NCI-H1694 (cell line): Measurements from ENCODE around the gene SORCS2.

Source experiments
- DNase-seq: peaks from one replicate; lab custom pipeline; 2025; lab: John Stamatoyannopoulos, UW

Gene SORCS2

DNA sequence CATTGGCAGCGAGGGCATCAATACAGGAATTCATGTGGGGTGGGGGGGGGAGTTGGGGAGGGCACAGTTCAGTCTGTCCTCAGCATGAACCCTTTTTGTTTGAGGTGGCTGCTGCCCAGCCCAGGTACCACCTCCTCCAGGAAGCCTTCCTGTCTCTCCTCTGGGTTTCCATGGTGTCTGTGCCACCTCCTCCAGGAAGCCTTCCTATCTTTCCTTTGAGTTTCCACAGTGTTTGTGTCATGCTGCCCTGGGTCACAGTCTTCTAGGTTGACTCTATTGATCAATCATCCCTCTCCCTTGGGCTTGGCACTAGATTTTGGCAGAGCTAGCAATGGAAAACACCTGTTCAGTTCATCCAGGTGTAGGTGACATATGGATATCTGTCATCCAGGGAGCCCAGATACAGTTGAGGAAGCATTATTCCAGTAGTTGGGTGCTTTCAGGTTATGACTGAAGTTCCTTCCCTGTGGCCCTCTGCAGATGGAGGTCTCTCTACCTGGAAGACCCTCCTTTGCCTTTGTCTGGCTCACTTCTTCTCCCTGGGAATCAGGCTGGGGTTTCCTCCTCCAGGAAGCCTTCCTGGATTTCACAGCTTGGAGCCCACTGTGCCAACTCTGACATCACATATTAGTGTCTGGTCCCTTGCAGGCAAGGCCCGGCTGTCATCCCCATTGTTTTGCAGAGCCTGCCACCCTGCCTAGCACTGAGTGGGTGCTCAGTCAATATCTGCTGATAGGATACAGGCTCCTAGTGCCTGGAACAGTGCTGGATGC is 96.6 kb downstream of the SORCS2 start:
- DNase-seq, result no peak

DNA sequence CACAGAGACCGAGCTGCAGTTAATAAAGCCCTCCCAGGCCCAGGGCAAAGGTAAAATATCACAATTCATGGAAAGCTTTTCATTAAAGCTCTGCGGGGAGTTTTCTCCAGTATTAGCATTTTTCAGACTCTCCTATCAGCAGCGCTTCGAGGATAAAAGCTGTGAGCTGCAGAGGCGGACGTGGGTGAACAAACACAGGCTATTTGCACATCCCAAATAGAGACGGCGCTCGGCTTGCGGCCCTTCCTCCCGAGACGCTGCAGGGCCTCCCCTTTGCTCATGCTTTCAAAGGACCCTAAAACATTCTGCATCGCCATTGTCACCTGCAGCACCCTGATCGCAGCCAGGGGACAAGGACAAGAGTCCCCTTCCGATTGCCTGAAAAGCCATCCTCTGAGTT is 97.3 kb downstream of the SORCS2 start:
- DNase-seq, result no peak

DNA sequence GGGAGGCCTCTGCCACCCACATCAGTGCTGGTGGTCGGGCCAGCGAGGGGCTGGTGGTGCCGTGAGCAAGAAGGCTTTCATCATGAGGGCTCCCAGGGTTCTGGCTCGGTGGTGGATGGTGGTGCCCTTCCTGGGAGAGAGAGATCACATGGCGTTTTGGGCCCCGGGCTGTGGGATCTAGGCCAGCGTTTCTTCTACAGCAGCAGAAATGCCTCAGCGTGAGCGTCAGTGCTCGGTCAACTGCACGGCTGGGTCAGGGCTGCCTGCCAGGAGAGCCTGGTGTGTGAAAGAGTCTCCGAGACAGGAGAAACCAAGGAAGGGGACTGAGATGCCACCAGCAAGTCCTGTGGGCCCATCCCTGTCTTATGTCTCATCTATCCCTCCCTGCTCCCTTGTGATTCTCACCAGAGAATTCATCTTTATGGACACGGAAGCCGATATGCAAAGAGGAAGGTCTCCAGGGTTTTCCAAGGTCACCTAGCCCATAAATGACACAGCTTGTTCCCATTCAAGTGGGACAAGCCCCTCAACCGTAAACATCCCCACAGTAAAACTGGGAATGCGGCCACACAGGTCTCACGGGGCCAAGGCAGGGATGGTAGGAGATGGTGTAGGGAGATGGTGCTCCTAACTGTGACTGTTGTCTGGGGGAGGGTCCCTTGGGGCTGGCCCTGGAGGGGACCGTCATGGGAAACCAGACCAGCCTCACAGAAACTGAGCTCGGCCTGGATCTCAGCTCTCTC is 99.2 kb downstream of the SORCS2 start:
- DNase-seq, result no peak

DNA sequence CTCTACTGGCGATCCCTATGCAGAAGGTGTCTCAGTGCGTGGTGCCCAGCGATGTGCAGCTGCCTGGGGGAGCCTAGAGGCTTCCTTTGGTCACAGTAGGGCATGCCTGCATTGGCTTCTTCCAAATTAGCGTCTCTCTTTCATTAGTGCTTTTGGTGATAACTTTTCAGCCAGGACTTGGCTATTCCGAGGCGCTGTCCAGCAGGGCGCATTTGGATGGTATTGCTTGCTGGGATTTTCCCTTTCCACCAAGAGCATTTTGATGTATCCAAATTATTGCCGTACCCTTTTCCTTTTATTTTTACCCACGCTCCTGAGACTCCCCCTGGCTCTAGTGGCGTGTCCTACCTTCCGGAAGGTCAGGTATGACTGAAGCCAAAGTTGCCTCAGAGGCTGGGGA is 101.4 kb downstream of the SORCS2 start:
- no peak for DNase-seq

DNA sequence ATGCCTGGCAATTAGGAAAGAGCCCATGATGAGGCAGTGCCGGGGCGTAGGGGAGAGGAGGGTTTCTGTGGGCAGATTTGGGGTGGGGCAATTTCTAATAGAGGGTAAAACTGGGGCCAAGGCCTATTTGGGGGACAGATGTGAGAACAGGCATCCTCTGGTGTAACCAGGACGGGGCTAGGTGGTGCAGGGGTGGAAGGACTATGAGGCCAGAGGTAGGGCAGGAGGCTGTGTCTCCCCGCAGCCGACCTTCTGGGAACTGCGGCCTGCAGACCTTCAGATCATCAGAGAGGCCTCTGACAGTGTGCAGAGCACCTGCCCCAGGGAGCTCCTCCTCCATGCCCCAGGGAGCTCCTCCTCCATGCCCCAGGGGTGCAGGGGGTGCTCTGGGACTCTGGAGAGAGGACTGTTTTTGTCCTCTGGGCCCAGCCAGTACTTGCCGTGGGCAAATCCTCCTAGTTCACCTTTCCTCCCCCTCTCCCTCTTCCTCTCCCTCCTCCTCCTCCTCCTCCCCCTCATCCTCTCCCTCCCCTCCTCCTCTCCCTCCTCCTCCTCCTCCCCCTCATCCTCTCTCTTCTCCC is 101.9 kb downstream of the SORCS2 start:
- DNase-seq, result no peak

DNA sequence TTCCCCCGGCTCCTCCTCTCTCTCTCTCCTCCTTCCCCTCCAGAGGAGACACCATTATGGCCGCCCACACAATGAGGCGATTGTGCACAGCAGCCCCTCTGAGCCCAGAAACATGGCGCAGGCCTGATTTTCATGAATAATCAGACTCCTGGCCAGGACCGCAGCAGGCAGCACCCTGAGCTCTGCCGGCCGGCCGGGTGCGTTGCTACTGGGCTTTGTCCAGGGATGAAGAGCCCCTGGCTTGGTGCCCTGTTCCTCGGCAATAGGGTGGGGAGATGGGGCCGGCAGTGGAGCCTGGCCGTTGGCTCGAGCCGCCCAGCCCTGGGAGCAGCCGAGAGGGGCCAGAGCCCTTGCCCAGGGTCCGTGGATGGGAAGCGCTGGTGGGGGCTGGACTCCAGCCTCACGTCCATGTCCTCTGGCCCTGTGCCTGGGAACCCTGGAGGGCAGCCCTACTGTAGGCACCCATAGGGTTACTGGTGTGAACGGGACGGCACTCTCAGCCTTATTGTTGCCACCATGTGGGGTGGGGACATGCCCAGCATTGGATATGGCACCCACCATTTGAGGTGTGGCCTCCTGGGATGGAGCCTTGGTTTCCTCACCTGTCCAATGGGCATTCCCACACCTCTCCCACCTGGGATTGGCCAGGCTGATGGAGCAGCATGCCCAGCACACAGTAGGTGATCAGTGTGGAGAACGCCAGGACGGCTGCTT is 103.0 kb downstream of the SORCS2 start:
- DNase-seq, result no peak

DNA sequence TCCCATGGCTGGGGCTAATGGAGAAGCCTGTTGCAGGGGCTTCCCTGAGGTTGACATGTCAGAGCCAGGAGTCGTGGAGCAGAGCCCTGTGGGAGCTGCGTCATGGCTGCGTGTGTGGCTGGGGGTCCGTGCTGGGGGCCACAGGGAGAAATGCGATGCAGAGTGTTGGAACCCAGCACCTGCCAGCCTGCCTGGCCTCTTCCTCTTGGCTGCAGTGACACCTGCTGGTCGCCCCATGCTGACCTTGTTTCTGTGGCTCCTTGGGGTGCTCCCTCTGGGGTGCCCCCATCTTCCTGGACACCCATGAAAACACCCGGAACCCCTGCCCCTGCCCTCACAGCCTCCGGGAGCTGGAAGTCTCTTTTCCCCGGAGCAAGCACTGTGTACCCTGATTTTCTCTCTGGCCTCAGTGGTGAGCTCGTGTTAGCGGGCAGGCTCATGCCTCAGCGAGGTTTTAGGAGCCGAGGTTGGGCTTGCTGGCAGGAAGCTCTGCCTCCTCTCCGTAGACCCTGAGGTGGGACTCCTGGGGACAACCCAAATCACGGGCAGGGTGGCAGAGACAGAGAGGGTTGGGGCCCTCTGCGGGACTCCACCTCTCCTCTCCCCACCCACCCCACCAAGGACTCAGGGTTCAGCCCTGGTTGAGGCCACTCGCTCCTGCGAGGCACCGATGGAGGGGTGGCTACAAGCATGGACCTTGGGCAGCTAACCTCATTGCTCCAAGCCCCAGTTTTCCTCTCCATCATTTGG is 103.7 kb downstream of the SORCS2 start:
- DNase-seq, result no peak

DNA sequence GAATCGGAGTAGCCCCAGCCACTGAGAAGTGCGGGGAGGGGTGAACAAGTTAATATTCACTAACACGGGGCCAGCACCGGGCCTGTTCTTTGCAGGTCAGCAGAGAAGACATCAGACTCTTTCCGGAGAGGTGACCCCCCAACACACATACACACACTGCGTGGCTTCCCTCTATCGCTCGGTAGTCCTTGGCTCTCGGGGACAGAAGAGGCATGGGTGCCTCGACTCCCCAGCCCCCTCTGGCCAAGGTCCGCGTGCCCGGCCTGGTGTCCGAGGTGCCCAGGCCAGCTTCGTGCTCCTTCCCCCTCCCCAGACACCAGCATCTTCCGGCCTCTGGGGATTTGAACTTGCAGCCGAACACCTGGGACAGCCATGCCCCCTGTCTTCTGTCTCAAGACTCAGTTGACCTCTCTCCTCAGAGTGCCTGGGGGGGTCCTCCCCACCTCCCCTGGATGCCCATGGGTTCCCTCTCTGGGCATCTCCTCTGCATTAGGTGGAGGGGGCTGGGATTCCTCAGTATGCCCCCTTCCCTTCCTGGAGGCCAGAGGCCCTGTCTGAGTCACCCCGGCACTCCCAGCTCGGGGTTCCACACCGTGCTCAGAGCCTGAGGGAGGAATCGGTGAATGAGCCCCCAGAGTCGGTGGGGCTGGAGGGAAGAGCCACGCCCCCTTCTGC is 104.5 kb downstream of the SORCS2 start:
- DNase-seq, result no peak

DNA sequence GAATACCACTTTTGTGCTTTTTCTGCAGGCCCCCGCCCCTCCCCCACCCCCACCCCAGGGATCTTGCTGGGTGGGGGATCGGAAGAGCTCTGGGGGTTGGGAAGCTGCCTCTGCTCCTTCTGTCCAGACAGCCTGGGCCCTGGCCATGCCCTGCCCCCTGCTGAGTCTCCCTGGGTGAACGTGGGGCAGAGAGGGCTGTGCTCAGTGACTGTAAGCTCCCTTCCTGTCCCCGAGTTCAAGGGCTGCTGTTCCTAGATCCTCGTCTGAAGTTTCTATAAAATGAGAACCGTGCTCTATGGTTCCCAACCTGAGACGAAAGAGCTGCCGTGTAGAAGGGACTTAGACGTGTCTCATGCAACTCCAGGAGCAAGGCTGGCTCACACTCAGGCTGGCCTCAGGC is 105.0 kb downstream of the SORCS2 start:
- no peak for DNase-seq

DNA sequence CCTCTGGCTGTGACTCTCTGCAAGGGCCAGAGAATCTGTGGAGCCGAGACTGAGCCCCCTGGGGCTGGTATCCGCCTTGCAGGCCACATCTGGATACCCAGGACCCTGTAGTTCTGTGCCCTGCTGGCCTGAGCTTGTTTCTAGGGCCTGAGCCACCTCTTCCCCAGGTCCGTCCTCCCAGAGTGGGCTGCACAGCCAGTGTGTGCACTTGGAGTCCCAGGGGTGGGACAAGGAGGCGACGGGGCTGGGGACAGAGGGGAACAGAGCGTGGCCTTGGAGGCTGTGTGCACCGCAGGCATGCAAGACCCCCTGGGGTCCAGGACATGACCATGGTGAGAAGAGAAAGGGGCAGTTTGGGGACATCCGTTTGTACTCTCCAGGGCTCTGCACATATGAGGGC is 105.5 kb downstream of the SORCS2 start:
- DNase-seq, result no peak

DNA sequence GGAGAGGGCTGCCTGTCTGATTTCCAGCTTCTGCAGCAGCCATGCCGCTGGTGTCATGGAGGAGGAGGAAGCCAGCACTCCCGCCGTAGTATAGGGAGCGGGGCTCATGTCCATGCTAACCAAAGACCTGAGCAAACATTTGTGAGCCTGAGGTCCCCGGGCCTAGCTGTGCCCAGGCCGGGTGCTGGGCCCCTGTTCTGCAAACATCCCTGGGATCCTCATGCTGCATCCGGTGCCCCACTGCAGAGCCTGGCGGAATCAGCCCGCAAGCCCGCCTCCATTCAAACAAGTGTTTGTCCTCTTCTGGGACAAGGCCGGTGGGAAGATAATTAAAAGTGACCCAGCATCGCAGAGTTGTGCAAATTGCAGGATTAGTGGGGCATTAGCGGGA is 106.3 kb downstream of the SORCS2 start:
- no peak for DNase-seq

DNA sequence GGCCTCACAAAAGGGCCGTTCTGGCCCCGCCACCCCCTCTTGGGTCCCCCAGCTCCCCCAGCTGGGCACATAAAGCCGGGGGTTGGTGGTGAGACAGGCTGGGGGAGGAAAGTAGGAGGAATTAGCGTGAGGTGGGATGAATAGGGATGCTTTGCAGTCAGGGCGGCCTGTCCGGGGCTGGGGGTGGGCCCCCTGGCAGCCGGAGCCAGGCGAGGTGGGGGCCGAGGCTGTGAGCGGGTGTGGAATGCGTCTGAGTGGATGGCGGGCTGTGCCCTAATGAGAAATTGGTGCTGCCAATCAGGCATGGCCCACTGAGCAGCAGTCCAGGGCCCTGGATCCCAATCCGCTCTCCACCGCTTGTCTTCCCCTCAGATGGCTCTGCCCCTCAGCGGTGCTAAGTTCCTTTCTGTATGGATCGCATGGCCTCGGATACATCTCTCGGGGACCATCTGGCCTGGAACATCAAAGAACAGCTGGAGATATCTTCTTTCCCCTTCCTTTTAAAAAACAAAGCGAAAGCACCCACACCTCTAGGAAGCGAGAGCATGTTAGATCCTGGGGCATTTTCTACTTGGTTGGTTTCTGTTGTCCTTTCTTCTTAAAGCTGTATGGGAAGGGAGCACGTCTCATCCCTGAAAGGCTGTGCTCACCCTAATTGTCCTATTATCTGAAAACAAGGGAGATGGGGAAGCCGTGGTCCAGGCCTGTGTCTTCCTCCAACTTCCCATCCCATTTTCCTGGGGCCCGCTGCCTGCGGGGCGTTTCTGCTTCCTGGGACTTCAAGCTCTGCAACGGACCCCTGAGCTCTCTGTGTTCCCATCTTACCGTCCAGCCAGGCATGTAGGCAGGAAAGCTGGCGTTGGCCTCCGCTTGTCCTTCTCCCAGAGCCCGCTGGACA is 106.9 kb downstream of the SORCS2 start:
- DNase-seq, result no peak

DNA sequence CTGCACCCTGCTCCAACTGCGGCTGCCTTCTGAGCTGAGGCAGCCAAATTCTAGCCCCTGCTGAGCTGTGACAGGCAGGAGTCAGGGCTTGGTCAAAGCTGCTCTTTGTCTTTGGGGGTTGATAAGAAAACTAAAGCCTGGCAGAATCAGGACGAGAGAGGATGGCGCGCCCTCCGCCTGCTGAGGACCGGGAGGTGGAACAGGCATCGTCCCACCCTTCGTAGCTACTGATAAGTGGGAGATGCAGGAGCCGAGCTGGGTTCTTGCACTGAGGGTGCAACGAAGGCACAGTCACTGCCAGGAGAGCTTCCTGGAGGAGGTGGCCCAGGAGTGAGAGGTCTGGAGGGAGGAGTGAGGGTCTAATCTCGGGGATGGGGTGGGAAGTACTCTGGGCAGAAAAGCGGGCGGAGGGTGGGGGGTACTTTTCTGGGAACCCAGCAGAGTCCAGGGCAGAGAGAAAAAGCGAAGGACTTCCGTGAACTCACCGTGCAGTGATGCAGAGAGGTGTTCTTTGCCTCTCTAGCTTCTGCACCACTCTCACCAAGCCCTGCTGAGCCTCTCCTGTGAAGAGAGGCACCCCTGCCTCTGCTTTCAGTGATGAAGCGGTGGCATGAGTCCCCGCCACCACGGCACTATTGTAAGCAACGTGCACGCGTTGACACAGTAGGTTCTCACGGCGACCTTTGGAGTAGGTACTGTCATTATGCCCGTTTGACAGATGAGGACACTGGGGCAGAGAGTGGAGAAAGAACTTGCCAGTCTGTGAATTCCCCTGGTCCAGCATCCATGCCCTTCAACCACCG is 107.8 kb downstream of the SORCS2 start:
- DNase-seq, result no peak

DNA sequence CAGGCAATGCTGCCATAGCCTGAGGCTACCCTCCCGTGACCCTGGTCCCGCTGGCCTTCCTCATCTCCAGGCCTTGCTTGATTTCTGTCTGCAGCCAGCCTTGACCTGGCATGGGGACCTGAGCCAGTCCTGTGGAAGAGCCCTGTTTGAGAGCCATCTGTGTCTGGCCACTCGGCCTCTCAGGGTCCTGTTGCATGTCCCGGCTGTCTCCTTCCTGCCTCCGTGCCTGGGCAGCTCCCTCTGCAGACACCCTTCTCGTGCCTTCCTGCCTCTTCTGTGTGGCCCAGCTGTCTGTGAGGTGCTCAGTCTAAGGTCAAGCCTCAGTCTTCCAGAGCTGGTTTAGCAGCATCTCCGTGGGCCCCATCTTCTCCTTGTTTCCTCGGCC is 108.4 kb downstream of the SORCS2 start:
- no peak for DNase-seq

DNA sequence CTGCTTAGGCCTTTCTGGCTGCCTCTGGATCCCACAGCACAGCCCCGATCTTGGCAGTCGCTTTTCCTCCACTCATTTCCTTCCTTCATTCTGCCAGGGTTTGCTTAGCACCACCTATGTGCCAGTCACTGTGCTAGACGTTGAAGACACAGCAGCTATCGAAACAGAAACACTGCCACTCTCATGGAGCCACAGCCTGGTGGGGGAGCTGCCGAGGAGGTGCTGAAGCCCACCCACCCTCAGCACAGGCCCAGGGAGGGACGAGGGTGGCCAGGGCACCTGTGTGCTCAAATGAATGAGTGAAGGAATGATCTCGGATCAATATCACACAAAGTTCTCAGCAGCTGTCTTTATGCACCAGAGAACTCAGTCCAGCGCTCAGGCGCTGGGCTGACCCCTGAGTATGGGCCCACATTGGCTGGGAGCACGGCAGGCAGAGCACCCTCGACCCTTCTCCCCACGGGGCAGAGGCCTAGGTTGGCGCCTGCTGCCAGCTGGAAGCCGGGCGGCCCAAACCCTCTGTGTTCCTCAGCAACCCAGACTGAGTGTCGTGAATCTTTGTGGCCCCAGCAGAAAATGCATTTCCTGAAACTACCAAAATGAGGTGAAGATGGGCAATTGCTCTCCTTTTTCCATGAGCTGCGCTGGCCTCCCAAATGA is 108.9 kb downstream of the SORCS2 start:
- no peak for DNase-seq

DNA sequence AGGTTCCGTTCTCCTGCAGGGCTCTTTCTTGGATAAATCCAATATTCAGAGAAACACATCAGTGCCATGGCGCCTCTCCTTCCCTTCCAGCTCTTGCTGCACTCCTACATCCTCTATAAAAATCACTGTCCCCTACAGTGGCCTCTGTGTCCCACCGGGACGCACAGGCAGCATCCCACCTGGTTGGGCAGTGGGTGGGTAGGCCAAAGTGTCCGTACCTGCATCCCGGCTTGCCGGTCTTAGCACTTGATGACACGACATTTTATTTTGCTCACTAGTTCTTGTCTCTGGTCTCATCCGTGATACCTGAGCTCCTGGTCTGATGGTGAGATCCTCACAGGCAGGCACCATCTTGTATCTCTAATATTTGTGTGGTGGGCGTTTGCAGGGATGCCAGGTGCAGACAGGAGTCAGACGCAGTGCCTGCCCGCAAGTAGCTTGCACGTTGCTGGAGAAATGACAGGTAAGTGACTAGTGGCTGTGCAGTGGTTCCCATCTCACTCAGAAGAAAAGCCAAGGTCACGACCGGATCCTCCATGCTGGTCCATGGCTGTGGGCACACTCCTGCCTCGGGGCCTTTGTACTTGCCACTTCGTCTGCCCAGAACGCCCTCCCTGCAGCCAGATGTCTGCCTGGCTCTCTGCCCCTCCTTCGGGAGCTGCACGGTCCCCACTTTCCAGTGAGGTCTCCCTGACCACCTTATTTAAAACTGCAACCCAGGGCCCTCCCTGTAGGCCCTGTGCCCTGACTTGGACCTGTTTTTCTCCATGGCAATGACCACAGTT is 109.7 kb downstream of the SORCS2 start:
- no peak for DNase-seq

DNA sequence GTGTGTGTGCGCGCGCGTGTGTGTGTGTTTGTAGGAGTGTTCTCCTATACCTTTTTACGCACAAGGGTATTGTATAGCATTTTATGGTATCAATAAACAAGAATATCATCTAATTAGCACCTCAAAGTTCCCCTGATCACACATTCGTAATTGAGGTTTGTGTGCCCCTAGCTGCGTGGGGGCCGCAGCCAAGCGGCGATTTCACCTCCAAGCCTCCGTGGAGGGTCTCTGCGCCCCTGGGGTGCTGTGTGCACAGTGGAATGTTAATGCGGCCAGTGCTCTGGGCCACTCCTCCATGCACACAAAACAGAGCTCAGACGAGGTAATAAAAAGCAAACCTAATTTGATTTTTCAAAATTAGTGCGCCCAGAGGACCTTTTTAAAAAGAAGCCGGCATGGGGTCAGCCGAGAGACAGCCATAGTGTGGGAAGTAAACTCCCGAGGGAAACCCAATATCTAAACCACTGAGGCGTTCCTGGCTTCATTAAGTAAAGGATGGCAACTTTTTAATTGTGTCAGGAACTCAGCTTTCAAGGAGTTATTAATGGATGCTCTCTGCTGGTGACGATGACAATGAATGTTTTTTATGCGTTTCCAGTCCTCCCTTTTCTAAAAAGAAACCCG is 110.6 kb downstream of the SORCS2 start:
- no peak for DNase-seq

DNA sequence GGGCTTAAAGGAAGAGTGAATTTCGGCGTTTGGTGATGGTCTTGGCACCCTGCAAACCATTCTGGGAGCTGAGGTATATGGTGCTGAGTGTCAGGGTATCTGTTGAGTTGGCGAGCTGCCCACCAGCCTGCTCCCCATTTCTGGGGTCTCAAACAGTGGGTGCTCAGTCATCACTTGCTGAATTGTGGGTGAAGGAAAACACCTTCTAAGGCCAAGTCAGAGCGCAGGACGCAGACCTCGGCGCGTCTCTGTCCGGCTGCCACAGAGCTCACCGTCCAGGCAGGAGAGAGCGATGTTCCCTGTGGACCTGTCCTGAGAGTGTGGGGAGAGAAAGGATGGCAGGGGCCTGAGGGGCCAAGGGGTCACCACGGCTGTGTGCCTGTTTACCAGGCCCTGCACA is 111.2 kb downstream of the SORCS2 start:
- no peak for DNase-seq
